Measurements from ENCODE around the gene MERTK. TPM values are rescaled to one million over a fixed set of nuclear protein-coding genes. Genes with fewer than 3 reads are reported as not detected.

Gene MERTK
- total RNA-seq, 2 experiments from 2014 or later, result 0.43 to 0.70 TPM

DNA sequence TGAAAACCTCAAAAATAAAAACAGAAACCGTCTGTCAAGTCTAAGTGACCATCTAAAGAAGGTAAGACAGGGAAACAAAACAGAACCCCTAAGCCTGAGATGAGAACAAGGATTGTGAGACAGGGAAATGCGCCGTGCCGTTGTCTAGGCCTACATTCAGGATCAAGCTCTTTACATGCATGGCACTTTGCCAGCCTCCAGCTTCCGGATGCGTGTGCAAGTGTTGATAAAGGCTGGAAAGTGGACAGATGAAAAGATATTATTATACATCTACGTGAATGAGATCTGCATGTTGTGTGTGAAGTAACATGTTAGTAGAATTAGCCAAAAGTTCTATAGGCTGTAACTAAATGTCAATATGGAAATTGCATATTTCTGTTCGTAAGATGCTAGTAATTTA is 128.1 kb downstream of the MERTK start:
- TF ChIP-seq, protein P1, sequence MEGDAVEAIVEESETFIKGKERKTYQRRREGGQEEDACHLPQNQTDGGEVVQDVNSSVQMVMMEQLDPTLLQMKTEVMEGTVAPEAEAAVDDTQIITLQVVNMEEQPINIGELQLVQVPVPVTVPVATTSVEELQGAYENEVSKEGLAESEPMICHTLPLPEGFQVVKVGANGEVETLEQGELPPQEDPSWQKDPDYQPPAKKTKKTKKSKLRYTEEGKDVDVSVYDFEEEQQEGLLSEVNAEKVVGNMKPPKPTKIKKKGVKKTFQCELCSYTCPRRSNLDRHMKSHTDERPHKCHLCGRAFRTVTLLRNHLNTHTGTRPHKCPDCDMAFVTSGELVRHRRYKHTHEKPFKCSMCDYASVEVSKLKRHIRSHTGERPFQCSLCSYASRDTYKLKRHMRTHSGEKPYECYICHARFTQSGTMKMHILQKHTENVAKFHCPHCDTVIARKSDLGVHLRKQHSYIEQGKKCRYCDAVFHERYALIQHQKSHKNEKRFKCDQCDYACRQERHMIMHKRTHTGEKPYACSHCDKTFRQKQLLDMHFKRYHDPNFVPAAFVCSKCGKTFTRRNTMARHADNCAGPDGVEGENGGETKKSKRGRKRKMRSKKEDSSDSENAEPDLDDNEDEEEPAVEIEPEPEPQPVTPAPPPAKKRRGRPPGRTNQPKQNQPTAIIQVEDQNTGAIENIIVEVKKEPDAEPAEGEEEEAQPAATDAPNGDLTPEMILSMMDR (IDR thresholded peaks at IDR 0.05), result no peak
- H3K36me3 Mint-ChIP-seq (ENCODE audit: low read depth), result no peaks in the 10 kb centered on the region
- H3K27ac Mint-ChIP-seq, result no peak overlapping the region
- H3K4me1 Mint-ChIP-seq (ENCODE audit: low read depth), result no peaks in the 10 kb centered on the region
- intact Hi-C loops (cut with micrococcal nuclease), result no loop called here
- ATAC-seq, result no peak
- CTCF ChIA-PET, result no interaction called here
- no peaks in the 10 kb centered on the region for H3K9me3 Mint-ChIP-seq
- DNase-seq, result no peak
- POLR2A ChIA-PET, result no interaction called here
- no peak overlapping the region for H3K4me3 Mint-ChIP-seq
- H3K27me3 Mint-ChIP-seq, result peaks cover 4% of the 10 kb centered on the region

DNA sequence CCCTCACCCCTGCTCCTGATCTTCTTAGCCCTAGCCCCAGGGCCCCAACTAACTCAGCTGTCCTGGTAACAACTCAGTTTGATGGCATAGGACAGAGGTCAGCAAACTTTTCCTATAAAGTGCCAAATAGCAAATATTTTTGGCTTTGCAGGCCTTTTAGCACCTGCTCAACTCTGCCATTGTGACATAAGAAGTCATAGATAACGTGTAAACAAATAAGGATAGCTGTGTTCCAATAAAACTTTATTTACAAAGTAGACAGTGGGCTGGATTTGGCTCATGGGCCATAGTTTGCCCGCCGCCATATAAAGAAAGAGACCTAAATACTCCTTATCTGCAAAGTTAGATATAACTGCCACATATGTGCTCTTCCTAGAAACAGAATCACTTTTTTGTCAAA is 129.4 kb downstream of the MERTK start:
- Mint-ChIP-seq H3K27ac (no peak overlapping the region), H3K4me1 (ENCODE audit: low read depth) (peaks cover 3% of the 10 kb centered on the region), H3K36me3 (ENCODE audit: low read depth) (no peaks in the 10 kb centered on the region), H3K27me3 (peaks cover 6% of the 10 kb centered on the region), H3K9me3 (no peaks in the 10 kb centered on the region), H3K4me3 (no peak overlapping the region)
- intact Hi-C loops (cut with micrococcal nuclease), result no loop called here
- ChIA-PET POLR2A (no interaction called here), CTCF (interaction anchor here (1.1 kb wide), 1 partner anchor 9 kb away, joined by 3 read pairs; no protein-coding TSS in a partner anchor)
- DNase-seq (no peak), ATAC-seq (no peak)
- TF ChIP-seq, protein P1 (IDR thresholded peaks at IDR 0.05), result no peak

DNA sequence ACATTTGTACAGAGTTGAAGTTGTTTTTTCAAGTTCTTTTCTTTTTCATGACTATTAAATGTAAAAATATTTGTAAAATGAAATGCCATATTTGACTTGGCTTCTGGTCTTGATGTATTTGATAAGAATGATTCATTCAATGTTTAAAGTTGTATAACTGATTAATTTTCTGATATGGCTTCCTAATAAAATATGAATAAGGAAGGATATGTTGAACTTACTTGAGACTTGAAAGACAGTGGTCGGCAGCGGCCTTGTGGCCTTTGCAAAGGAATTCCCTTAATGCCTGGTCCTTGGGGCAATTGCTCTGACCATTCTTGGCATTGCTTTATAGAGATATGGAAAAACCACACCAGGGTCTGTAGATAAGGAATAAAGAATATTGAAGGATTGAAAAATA is 130.8 kb downstream of the MERTK start:
- no peak overlapping the region for H3K4me3 Mint-ChIP-seq
- peaks cover 6% of the 10 kb centered on the region for H3K27me3 Mint-ChIP-seq
- TF ChIP-seq, protein P1 (IDR thresholded peaks at IDR 0.05), result no peak
- DNase-seq, result no peak
- ChIA-PET POLR2A (interaction anchor here (0.8 kb wide), 1 partner anchor 311 kb away, joined by 4 read pairs; no protein-coding TSS in a partner anchor), CTCF (interaction anchor here (1.2 kb wide), 1 partner anchor 14 kb away, joined by 3 read pairs; no protein-coding TSS in a partner anchor)
- H3K9me3 Mint-ChIP-seq, result no peaks in the 10 kb centered on the region
- ATAC-seq, result no peak
- peaks cover 3% of the 10 kb centered on the region for H3K4me1 Mint-ChIP-seq (ENCODE audit: low read depth)
- H3K36me3 Mint-ChIP-seq (ENCODE audit: low read depth), result no peaks in the 10 kb centered on the region
- intact Hi-C loops (cut with micrococcal nuclease), result no loop called here
- no peak overlapping the region for H3K27ac Mint-ChIP-seq

DNA sequence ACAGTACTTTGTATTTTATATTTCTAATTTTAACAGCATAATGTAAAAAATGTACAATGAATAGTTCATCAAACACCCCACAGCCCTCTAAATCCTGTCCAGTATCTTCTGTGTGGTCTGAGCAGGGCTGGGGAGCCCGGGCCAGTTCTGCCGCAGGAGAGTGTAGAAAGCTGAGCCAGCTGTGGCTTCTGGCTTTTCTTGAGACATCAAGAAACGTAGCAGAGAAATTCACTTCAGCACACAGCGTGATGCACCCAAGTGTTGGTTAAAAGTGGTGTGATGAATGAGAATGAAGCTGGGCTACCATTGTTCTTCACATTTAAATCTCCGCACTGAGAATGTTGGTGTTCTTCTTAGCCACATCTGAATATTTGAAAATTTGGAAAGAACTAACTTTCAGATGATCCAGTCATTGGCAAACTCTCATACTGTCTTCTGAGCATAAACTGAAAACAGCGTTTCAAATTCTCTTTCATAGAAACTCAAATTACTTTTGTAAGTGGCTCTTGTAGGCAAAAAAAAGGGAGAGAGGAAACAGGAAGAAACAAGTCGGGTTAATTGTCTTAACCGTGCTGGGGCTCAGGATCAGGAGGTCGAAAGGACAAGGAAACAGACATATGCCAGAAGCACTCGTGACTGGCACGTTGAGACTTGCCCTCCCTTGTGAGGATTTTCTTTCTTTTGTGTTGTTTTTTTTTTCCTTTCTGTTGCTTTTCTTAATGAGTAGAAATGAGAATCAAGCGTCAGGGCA is 133.2 kb downstream of the MERTK start:
- no peak overlapping the region for H3K27ac Mint-ChIP-seq
- ChIA-PET POLR2A (no interaction called here), CTCF (no interaction called here)
- DNase-seq (no peak), ATAC-seq (no peak)
- peaks cover 2% of the 10 kb centered on the region for H3K9me3 Mint-ChIP-seq
- no peaks in the 10 kb centered on the region for H3K36me3 Mint-ChIP-seq (ENCODE audit: low read depth)
- H3K4me1 Mint-ChIP-seq (ENCODE audit: low read depth), result peaks cover 3% of the 10 kb centered on the region
- H3K27me3 Mint-ChIP-seq, result peaks cover 6% of the 10 kb centered on the region
- TF ChIP-seq, protein P1 (IDR thresholded peaks at IDR 0.05), result no peak
- intact Hi-C loops (cut with micrococcal nuclease), result no loop called here
- no peak overlapping the region for H3K4me3 Mint-ChIP-seq

DNA sequence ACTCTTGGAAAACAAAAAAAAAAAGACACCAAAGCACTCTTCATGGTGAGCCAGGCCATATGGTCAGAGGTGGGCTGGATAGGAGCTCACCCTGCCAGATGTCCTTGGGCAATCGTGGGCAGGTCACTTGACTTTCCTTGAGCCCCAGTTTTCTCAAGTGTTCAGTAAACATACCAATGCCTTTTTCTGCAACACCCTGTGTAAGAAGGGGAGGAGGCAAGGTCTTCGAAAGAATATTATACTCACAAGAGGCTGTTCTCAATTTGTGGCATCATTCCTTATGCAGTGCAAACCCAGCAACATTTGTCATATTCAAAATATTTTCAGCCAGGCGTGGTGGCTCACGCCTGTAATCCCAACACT is 133.8 kb downstream of the MERTK start:
- ChIA-PET CTCF (no interaction called here), POLR2A (no interaction called here)
- H3K36me3 Mint-ChIP-seq (ENCODE audit: low read depth), result no peaks in the 10 kb centered on the region
- peaks cover 2% of the 10 kb centered on the region for H3K9me3 Mint-ChIP-seq
- TF ChIP-seq, protein P1 (IDR thresholded peaks at IDR 0.05), result no peak
- H3K27me3 Mint-ChIP-seq, result peaks cover 6% of the 10 kb centered on the region
- ATAC-seq (no peak), DNase-seq (no peak)
- peaks cover 3% of the 10 kb centered on the region for H3K4me1 Mint-ChIP-seq (ENCODE audit: low read depth)
- H3K4me3 Mint-ChIP-seq, result no peak overlapping the region
- H3K27ac Mint-ChIP-seq, result no peak overlapping the region
- intact Hi-C loops (cut with micrococcal nuclease), result no loop called here

All from activated CD8-positive, alpha-beta T cell treated with anti-CD3 and anti-CD28 coated beads for 36 hours (primary cell).